Measurements from ENCODE around the gene DCAKD.

Gene DCAKD

GRCh38 chr17:45008216-45008615, 43.2 kb downstream of the DCAKD start:
- Histone ChIP-seq H3K4me3 (ENCODE audit: low read length) (no peak overlapping the region), H3K4me1 (ENCODE audit: control insufficient read depth, low read length) (peaks cover 19% of the 10 kb centered on the region), H3K9me3 (ENCODE audit: control insufficient read depth, insufficient read depth, low read length) (no peaks in the 10 kb centered on the region), H3K36me3 (ENCODE audit: control insufficient read depth, low read length) (no peaks in the 10 kb centered on the region), H3K27me3 (ENCODE audit: control insufficient read depth, low read length) (peaks cover 28% of the 10 kb centered on the region), H3K4me2 (ENCODE audit: low read length) (peak overlapping the region; percentile 16), H3K79me2 (ENCODE audit: control insufficient read depth, low read length) (no peaks in the 10 kb centered on the region), H3F3A (ENCODE audit: control insufficient read depth, insufficient read depth) (no peaks in the 10 kb centered on the region), H3K9me2 (replicated peaks; ENCODE audit: control insufficient read depth, low read length) (no peaks in the 10 kb centered on the region), H4K20me1 (ENCODE audit: control insufficient read depth, insufficient read depth, low read depth, low read length) (no peaks in the 10 kb centered on the region), H3K27ac (ENCODE audit: low read depth, low read length) (no peak overlapping the region)
- TF ChIP-seq CTCF (IDR thresholded peaks at IDR 0.05; ENCODE audit: low read depth, low read length, poor library complexity, severe bottlenecking) (no peak), EZH2phosphoT487 (IDR thresholded peaks at IDR 0.05; ENCODE audit: borderline replicate concordance, low read length) (no peak)

- Histone ChIP-seq H4K20me1 (ENCODE audit: control insufficient read depth, insufficient read depth, low read depth, low read length) (no peaks in the 10 kb centered on the region), H3K79me2 (ENCODE audit: control insufficient read depth, low read length) (no peaks in the 10 kb centered on the region), H3K9me2 (replicated peaks; ENCODE audit: control insufficient read depth, low read length) (no peaks in the 10 kb centered on the region), H3K4me2 (ENCODE audit: low read length) (no peak overlapping the region), H3K9me3 (ENCODE audit: control insufficient read depth, insufficient read depth, low read length) (no peaks in the 10 kb centered on the region), H3K4me1 (ENCODE audit: control insufficient read depth, low read length) (peaks cover 19% of the 10 kb centered on the region), H3K27me3 (ENCODE audit: control insufficient read depth, low read length) (peaks cover 29% of the 10 kb centered on the region), H3K4me3 (ENCODE audit: low read length) (no peak overlapping the region), H3F3A (ENCODE audit: control insufficient read depth, insufficient read depth) (no peaks in the 10 kb centered on the region), H3K27ac (ENCODE audit: low read depth, low read length) (no peak overlapping the region), H3K36me3 (ENCODE audit: control insufficient read depth, low read length) (no peaks in the 10 kb centered on the region)
- no peak for TF ChIP-seq CTCF (IDR thresholded peaks at IDR 0.05; ENCODE audit: low read depth, low read length, poor library complexity, severe bottlenecking)
- TF ChIP-seq EZH2phosphoT487 (IDR thresholded peaks at IDR 0.05; ENCODE audit: borderline replicate concordance, low read length) = no peak
Measured at GRCh38 chr17:45006927-45007461, 44.4 kb downstream of the DCAKD start.

GRCh38 chr17:45005700-45006099, 45.7 kb downstream of the DCAKD start:
- TF ChIP-seq EZH2phosphoT487 (IDR thresholded peaks at IDR 0.05; ENCODE audit: borderline replicate concordance, low read length) (no peak), CTCF (IDR thresholded peaks at IDR 0.05; ENCODE audit: low read depth, low read length, poor library complexity, severe bottlenecking) (no peak)
- Histone ChIP-seq H3K27ac (ENCODE audit: low read depth, low read length) (no peak overlapping the region), H4K20me1 (ENCODE audit: control insufficient read depth, insufficient read depth, low read depth, low read length) (no peaks in the 10 kb centered on the region), H3K4me3 (ENCODE audit: low read length) (no peak overlapping the region), H3K79me2 (ENCODE audit: control insufficient read depth, low read length) (no peaks in the 10 kb centered on the region), H3K4me2 (ENCODE audit: low read length) (no peak overlapping the region), H3K36me3 (ENCODE audit: control insufficient read depth, low read length) (no peaks in the 10 kb centered on the region), H3F3A (ENCODE audit: control insufficient read depth, insufficient read depth) (no peaks in the 10 kb centered on the region), H3K27me3 (ENCODE audit: control insufficient read depth, low read length) (peaks cover 35% of the 10 kb centered on the region), H3K9me3 (ENCODE audit: control insufficient read depth, insufficient read depth, low read length) (no peaks in the 10 kb centered on the region), H3K9me2 (replicated peaks; ENCODE audit: control insufficient read depth, low read length) (no peaks in the 10 kb centered on the region), H3K4me1 (ENCODE audit: control insufficient read depth, low read length) (peaks cover 19% of the 10 kb centered on the region)

Data from DOHH2 (cell line).